HEK293T (cell line): ENCODE results near the gene PAPSS2.

Source experiments
- ARNT ChIP-seq: fragments of 450-650 bp; IDR thresholded peaks from 2 replicates; pipeline ENCODE4 v1.6.1; 2017; ENCODE audit warnings: mild to moderate bottlenecking
- BHLHE40 ChIP-seq: fragments of 450-650 bp; IDR thresholded peaks from 2 replicates; pipeline ENCODE4 v1.6.1; 2016; ENCODE audit warnings: mild to moderate bottlenecking, moderate library complexity, borderline replicate concordance
- CTBP1 ChIP-seq: fragments of 450-650 bp; IDR thresholded peaks from 2 replicates; pipeline ENCODE4 v1.6.1; 2016; ENCODE audit warnings: borderline replicate concordance
- FOXA1 ChIP-seq: fragments of 450-650 bp; IDR thresholded peaks from 2 replicates; pipeline ENCODE4 v1.6.1; 2016; ENCODE audit warnings: mild to moderate bottlenecking
- FOXK2 ChIP-seq: fragments of 450-650 bp; IDR thresholded peaks from 2 replicates; pipeline ENCODE4 v1.6.1; 2016; ENCODE audit warnings: mild to moderate bottlenecking
- FOXM1 ChIP-seq: fragments of 450-650 bp; IDR thresholded peaks from 2 replicates; pipeline ENCODE4 v1.6.1; 2017; ENCODE audit warnings: mild to moderate bottlenecking, borderline replicate concordance
- HDGF ChIP-seq: fragments of 450-650 bp; IDR thresholded peaks from 2 replicates; pipeline ENCODE4 v1.6.1; 2017; ENCODE audit warnings: antibody characterized with exemption, borderline replicate concordance
- NFRKB ChIP-seq: fragments of 450-650 bp; IDR thresholded peaks from 2 replicates; pipeline ENCODE4 v1.6.1; 2016; ENCODE audit warnings: mild to moderate bottlenecking, moderate library complexity
- PKNOX1 ChIP-seq: fragments of 450-650 bp; IDR thresholded peaks from 2 replicates; pipeline ENCODE4 v1.6.1; 2016
- SP1 ChIP-seq: fragments of 450-650 bp; IDR thresholded peaks from 2 replicates; pipeline ENCODE4 v1.6.1; 2017
- SUZ12 ChIP-seq: fragments of 450-650 bp; IDR thresholded peaks from 2 replicates; pipeline ENCODE4 v1.6.1; 2016; ENCODE audit warnings: mild to moderate bottlenecking
- ZNF384 ChIP-seq: fragments of 450-650 bp; IDR thresholded peaks from 2 replicates; pipeline ENCODE4 v1.6.1; 2016

DNA sequence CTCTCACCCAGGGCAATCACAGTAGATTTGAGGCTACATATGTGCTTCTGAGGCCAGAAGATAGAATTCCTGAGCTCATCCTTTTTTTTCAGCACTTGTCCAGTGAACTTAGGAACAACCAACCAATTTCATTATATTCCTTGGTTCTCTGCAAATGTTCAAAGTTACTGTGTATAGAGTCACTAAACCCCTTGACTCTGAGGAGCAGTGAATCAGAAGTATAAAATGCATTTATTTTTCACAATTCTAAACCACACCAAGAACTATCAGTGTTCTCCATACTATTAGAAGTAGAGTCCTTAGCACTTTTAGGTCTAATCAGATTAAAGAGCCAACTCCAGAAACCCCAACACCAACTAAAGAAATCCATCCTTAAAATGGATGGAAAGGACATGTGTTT, 19.6 kb upstream of the PAPSS2 start:
- TF ChIP-seq FOXK2 (no peak), SUZ12 (no peak), CTBP1 (no peak), SP1 (no peak), FOXA1 (no peak), PKNOX1 (no peak), FOXM1 (no peak), ZNF384 (no peak), NFRKB (no peak), HDGF (no peak), BHLHE40 (no peak), ARNT (no peak)
